Measurements from ENCODE around the gene TMEM175.

TMEM175 gene

DNA sequence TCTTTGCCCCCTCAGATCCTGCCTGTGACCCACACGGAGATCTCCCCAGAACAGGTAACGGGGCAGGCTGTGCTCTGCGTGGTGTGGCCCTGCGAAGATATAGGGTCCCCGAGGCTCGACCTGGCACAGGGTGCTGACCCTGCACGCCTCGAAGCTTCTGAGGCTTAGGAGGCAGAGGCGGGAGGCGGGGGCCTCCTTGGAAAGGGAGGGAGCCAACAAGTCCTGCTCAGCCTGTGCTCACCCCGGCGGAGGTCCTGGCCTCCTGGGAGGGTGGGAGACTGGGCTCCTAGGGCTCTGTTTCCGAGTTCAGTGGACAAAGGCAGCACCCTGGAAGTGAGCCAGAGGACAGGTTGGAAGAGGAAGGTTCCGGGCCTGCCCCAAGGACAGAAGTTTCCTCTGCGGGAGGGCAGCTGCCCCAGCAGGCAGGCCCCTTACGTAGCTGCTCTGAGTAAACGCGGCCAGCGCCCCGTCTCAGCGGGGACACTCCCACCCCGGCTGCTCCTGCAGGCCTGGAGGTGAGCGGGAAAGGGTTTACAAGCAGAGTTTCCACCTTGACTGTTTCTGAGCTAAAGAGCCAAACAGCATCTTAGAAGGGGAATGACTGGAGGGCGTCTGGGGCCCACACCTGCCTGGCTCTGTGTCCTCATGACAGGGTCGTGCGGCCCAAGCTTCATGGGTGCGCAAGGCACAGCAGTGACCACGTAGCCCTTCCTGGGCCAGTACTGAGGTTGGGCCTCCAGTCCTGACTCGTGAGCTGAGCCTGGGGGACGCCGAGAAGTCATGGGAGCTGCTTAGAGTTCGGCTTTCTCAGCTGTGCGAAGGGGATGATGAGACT is 16.1 kb downstream of the TMEM175 start:
- no peak for DNase-seq

- no peak for DNase-seq
Observed at GRCh38 chr4:948936-949300, 16.7 kb downstream of the TMEM175 start.

GRCh38 chr4:949656-950055 is 17.4 kb downstream of the TMEM175 start:
- DNase-seq, result no peak

DNA sequence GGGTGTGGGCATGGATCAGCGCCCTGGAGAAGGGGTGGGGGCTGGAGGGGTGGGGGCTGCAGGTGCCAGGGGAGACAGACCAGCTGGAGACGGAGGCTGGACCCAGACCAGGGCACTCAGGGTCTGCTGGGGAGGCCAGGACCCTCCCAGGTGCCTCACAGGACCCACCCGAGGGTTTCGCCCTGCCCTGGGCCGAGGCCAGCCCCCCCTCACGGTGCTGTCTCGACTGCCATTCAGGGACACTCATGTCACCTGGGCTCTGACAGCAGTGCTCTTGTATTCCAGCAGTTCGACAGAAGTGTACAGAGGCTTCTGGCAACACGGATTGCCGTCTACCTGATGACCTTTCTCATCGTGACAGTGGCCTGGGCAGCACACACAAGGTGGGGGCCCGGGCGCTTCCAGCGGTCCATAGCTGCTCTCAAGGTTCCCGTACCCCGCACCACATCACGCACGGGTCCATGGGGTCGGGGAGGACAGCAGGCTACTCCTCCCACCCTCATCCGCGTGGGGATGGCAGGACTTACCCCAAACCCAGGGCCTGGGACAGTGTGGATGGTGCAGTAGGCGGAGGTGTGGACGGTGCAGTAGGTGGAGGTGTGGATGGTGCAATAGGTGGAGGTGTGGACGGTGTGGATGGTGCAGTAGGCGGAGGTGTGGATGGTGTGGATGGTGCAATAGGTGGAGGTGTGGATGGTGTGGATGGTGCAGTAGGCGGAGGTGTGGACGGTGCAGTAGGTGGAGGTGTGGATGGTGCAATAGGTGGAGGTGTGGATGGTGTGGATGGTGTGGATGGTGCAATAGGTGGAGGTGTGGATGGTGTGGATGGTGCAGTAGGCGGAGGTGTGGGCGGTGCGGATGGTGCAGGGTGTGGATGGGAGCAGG is 18.1 kb downstream of the TMEM175 start:
- DNase-seq, result no peak

- no peak for DNase-seq
Observed at GRCh38 chr4:951186-951585, 18.9 kb downstream of the TMEM175 start.

DNA sequence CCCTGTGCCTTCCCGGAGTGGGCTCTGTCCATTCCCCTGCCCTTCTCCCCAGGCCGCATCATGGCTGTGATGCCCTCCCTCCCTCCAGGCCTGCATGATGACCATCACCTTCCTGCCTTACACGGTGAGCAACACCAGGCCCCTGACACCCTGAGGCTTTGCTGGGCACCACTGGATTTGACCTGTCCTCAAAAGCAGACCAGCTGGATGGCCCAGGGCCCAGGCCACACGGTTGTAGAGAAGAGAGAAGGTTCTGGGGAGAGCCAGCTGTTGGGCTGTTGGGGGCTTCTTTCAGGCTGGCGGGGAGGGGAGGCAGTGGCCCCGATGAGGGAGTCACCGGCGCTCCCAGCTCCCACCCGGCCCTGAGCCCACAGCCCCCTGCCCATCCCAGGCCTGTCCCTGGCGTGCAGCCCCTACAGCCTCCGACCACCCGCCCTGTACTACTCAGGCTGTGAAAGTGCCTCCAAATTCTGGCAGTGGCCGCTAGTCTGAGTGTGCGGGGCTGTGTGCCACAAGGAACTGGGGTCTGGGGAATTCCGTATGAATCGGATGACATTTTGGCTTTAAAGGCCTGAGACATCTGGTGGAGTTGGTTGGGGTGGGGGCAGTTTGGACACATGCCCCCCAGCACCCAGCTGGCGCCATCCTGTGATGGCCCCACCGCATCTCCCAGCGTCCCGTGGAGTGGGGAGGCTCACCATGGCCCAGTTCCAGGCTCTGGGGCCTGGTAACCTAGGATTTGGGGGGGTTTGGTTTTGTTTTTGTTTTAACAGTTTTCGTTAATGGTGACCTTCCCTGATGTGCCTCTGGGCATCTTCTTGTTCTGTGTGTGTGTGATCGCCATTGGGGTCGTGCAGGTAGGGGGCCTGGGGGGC is 19.6 kb downstream of the TMEM175 start:
- DNase-seq, result no peak

GRCh38 chr4:952881-953573 is 20.8 kb downstream of the TMEM175 start:
- no peak for DNase-seq

- DNase-seq, result no peak
Observed at GRCh38 chr4:953574-953915, 21.3 kb downstream of the TMEM175 start.

- no peak for DNase-seq
Observed at GRCh38 chr4:954211-955020, 22.2 kb downstream of the TMEM175 start.

DNA sequence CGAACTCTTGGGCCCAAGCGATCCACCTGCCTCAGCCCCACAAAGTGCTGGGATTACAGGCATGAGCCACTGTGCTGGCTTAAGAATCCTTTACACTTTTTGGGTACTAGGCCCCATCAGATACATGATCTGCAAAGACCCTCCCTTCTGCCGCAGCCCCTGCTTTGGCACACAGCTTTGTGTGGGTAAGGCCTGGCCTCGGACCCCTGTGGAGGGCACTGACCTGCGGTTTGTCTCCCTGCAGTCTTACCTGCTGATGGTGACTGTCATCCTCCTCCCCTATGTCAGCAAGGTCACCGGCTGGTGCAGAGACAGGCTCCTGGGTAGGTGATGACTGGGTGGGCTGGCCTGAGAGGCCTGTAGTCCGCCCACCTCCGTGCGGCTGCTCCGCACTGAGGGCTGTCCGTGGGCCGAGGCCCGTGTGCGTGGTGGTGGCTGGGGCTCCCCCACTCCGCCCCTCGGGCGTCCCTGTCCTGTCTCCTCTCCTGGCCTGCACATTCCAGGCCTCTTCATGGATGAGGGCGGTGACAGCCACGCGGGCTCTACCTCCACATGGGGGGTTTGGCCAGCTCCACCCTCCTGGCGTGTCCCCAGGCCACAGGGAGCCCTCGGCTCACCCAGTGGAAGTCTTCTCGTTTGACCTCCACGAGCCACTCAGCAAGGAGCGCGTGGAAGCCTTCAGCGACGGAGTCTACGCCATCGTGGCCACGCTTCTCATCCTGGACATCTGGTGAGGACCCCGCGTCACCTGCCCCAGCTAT is 23.1 kb downstream of the TMEM175 start:
- no peak for DNase-seq

- DNase-seq, result no peak
Observed at GRCh38 chr4:955931-956381, 23.7 kb downstream of the TMEM175 start.

GRCh38 chr4:956531-957230 is 24.4 kb downstream of the TMEM175 start:
- DNase-seq, result no peak

DNA sequence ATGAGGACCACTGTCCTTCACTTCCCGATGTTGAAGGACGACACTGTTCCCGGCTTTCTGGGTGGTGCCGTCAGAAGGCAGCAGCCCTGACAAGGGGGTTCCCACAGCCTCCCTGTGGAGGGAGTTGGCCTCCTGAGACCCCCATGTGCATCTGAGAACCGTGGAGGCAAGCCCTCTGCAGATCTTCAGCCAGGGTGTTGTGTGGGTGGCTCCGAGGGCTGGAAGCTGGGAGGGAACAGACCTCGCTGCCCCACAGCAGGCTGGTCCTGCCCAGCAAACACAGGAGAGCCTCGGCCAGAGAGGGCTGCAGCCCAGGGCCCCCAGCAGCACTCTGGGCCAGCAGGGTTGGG is 24.9 kb downstream of the TMEM175 start:
- DNase-seq, result no peak

DNA sequence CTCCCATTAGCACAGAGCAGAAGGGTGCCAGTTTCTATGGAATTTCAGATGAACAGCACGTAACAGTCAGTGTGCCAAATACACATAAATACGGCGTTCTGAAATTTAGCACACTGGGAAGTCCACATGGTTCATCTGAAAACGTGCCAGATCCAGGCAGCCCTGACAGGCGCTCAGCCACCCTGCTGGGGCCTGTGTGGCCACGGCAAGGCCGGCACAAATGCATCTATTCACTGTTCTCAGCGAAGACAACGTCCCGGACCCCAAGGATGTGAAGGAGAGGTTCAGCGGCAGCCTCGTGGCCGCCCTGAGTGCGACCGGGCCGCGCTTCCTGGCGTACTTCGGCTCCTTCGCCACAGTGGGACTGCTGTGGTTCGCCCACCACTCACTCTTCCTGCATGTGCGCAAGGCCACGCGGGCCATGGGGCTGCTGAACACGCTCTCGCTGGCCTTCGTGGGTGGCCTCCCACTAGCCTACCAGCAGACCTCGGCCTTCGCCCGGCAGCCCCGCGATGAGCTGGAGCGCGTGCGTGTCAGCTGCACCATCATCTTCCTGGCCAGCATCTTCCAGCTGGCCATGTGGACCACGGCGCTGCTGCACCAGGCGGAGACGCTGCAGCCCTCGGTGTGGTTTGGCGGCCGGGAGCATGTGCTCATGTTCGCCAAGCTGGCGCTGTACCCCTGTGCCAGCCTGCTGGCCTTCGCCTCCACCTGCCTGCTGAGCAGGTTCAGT is 25.5 kb downstream of the TMEM175 start:
- no peak for DNase-seq

GRCh38 chr4:958314-958665 is 26.0 kb downstream of the TMEM175 start:
- no peak for DNase-seq

- no peak for DNase-seq
Observed at GRCh38 chr4:958696-959337, 26.6 kb downstream of the TMEM175 start.

DNA sequence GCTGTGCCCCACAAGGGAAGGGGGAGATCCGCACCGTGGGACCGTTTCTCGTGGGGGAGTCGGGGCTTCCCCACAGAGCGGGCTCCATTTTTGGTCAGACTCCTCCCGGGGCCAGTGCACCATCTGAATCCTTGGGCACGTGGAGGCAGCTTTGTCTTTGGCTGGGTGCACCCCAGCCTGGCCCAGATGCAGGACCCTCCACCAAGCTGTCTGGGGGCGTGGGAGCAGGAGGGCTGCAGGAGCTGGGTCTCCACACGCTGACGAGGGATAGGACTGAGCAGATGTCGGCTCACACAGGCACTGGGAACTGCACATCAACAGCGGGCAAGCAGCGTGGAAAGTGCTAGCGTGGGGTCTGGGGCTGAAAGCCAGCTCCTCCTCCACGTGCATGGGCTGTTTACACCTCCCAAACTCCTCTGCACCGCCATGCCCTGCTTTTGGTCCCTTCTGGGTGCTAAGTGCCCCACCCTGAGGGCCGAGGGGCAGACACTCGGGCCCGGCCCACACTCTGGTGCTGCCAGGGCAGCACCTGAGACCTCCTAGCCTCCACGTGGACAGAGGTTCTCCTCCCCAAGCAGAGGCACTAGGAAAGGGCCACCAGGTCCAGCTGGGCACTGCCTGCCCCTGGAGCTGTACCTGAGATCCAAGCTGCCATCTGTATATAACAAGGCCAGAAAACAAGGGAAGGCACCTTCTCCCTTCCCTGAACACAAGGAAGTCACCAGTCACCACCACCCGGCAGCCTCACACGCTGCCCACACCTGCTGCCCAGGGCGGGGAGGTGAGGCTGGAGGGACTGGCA is 27.3 kb downstream of the TMEM175 start:
- no peak for DNase-seq

GRCh38 chr4:960140-960635 is 27.9 kb downstream of the TMEM175 start:
- no peak for DNase-seq

All from T-helper 2 cell (primary cell).